Astrocyte (in vitro differentiated cells and primary cell): ENCODE measurements around the gene BMX. TPM values are rescaled to one million over a fixed set of nuclear protein-coding genes. Genes with fewer than 3 reads are reported as not detected.
A peak's percentile ranks its signal among the peaks of the same experiment; 100 is the strongest.

Experiments
- DNase-seq: peaks from one replicate; pipeline ENCODE4 v3.0.0-alpha.2; 2010; ENCODE audit warnings: low read depth
- FAIRE-seq: peaks from 2 replicates; lab custom pipeline; 2011; peaks lifted over from hg19 to GRCh38; lab: Jason Lieb, UNC
- H2AFZ ChIP-seq: 2 replicates; pipeline ENCODE4 v1.6.0; 2012; ENCODE audit warnings: low read depth, low read length, inconsistent platforms
- H3K27ac ChIP-seq: 2 replicates; pipeline ENCODE4 v1.5.1; 2011; ENCODE audit warnings: low read depth, low read length, inconsistent platforms
- H3K27me3 ChIP-seq: 2 replicates; pipeline ENCODE4 v1.6.0; 2011; ENCODE audit warnings: low read length, inconsistent platforms; ENCODE audit not compliant: insufficient read depth
- H3K36me3 ChIP-seq: 2 replicates; pipeline ENCODE4 v1.5.1; 2011; ENCODE audit warnings: low read length, inconsistent platforms; ENCODE audit not compliant: insufficient read depth
- H3K4me1 ChIP-seq: 2 replicates; pipeline ENCODE4 v1.5.1; 2011; ENCODE audit warnings: low read length, inconsistent platforms; ENCODE audit not compliant: insufficient read depth
- H3K4me2 ChIP-seq: 2 replicates; pipeline ENCODE4 v1.6.0; 2012; ENCODE audit warnings: low read length, inconsistent platforms
- H3K4me3 ChIP-seq: 2 replicates; pipeline ENCODE4 v1.5.1; 2011; ENCODE audit warnings: low read depth, mild to moderate bottlenecking, low read length, inconsistent platforms; ENCODE audit not compliant: insufficient read depth
- H3K79me2 ChIP-seq: 2 replicates; pipeline ENCODE4 v1.6.0; 2012; ENCODE audit warnings: mild to moderate bottlenecking, low read length, inconsistent platforms; ENCODE audit not compliant: insufficient read depth
- H3K9ac ChIP-seq: 2 replicates; pipeline ENCODE4 v1.6.0; 2012; ENCODE audit warnings: mild to moderate bottlenecking, low read length, inconsistent platforms
- H3K9me3 ChIP-seq: 2 replicates; pipeline ENCODE4 v1.5.1; 2012; ENCODE audit warnings: low read depth, mild to moderate bottlenecking, low read length, inconsistent platforms; ENCODE audit not compliant: insufficient read depth
- H4K20me1 ChIP-seq: 2 replicates; pipeline ENCODE4 v1.6.0; 2012; ENCODE audit warnings: low read length, inconsistent platforms; ENCODE audit not compliant: insufficient read depth
- H3K27ac Mint-ChIP-seq: one replicate; pipeline ENCODE4 v1.8.0; 2021; ENCODE audit warnings: mild to moderate bottlenecking, mixed read lengths; ENCODE audit not compliant: unreplicated experiment
- H3K27me3 Mint-ChIP-seq: one replicate; pipeline ENCODE4 v1.8.0; 2021; ENCODE audit warnings: low read depth, mixed read lengths; ENCODE audit not compliant: unreplicated experiment
- H3K36me3 Mint-ChIP-seq: one replicate; pipeline ENCODE4 v1.8.0; 2021; ENCODE audit warnings: low read depth, mixed read lengths; ENCODE audit not compliant: unreplicated experiment
- H3K4me1 Mint-ChIP-seq: one replicate; pipeline ENCODE4 v1.8.0; 2021; ENCODE audit warnings: low read depth, mixed read lengths; ENCODE audit not compliant: unreplicated experiment
- H3K4me3 Mint-ChIP-seq: one replicate; pipeline ENCODE4 v1.8.0; 2021; ENCODE audit warnings: mild to moderate bottlenecking, moderate library complexity, mixed read lengths; ENCODE audit not compliant: unreplicated experiment
- H3K9me3 Mint-ChIP-seq: one replicate; pipeline ENCODE4 v1.8.0; 2021; ENCODE audit warnings: mild to moderate bottlenecking, mixed read lengths; ENCODE audit not compliant: unreplicated experiment
- EZH2 ChIP-seq: IDR thresholded peaks from 2 replicates; pipeline ENCODE4 v1.6.1; 2012; ENCODE audit warnings: mild to moderate bottlenecking, low read length, inconsistent platforms; ENCODE audit not compliant: insufficient read depth
- total RNA-seq: library from RNA; stranded (reverse); gene quantifications from 2 replicates; pipeline ENCODE4 v1.2.1, GENCODE V29; 2021
- TF ChIP-seq, protein P1 (sequence below): IDR thresholded peaks from 2 replicates; pipeline ENCODE4 v1.5.1; 2011; ENCODE audit warnings: low read depth, mild to moderate bottlenecking, inconsistent platforms, low read length, moderate library complexity; ENCODE audit not compliant: insufficient read depth

The BMX gene
- total RNA-seq, 1 donor from 2014 or later = not detected

DNA sequence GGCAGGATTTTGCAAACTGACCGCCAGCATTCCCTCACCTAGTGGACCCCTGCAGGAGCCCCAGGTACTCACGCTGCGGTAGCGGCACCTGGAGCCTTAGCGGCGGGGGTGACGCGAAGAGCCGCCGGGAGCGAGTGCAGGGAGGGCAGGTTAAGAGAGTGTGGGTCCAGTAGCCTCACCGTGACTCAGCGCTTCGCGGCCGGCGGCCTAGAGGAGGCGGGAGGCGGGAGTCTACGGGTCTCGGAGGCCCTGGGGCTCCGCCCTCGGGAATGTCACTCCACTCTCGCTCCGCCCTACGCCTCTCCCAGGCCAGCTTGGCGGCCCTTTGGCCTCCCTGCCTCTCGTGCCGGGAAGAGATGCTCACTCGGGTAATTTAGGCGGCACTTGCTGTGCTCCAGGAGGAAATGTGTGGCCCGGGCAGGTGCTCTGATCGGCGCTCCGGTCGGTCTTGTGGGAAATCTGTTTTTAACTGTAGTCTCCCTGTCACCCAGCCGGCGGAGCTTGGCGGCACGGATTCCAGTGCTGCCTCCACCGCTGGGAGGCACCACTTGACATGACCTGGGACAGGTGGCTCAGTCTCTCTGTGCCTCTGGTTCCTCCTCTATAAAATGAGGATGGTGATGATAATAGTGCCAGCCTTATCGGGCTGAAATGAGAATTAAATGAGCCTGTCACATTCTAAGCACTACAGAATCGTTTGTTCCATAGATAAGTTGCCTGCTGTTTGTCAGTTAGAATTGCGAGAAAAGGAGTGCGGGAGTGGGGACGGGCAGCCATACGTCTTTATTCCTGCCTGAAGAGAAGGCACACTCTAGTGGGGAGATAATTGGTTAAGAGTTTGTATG is 7.3 kb upstream of the BMX start, which contains the start of gene PIR:
Gene PIR, minus strand, starts transcription at position 216 of the 845 bp plus-strand sequence. CDS start 2,076 bp downstream, outside the sequence.
- Histone ChIP-seq H3K79me2 (no peaks in the 10 kb centered on the region), H3K9ac (peak within 1 kb of the TSS; percentile 69), H4K20me1 (no peaks in the 10 kb centered on the region), H3K36me3 (no peaks in the 10 kb centered on the region), H3K4me1 (no peaks in the 10 kb centered on the region), H2AFZ (peak within 1 kb of the TSS; percentile 89), H3K4me2 (peak within 1 kb of the TSS; percentile 89), H3K4me3 (peak within 1 kb of the TSS; percentile 66), H3K9me3 (no peaks in the 10 kb centered on the region), H3K27me3 (no peaks in the 10 kb centered on the region), H3K27ac (no peak within 1 kb of the TSS)
- Mint-ChIP-seq H3K36me3 (peaks cover 2% of the 10 kb centered on the region), H3K4me1 (no peaks in the 10 kb centered on the region), H3K4me3 (peak within 1 kb of the TSS; percentile 88), H3K27ac (peak within 1 kb of the TSS; percentile 81), H3K27me3 (no peaks in the 10 kb centered on the region), H3K9me3 (no peaks in the 10 kb centered on the region)
- FAIRE-seq (no peak), DNase-seq (peak; percentile 60)
- no peak for TF ChIP-seq EZH2
- TF ChIP-seq, protein P1, sequence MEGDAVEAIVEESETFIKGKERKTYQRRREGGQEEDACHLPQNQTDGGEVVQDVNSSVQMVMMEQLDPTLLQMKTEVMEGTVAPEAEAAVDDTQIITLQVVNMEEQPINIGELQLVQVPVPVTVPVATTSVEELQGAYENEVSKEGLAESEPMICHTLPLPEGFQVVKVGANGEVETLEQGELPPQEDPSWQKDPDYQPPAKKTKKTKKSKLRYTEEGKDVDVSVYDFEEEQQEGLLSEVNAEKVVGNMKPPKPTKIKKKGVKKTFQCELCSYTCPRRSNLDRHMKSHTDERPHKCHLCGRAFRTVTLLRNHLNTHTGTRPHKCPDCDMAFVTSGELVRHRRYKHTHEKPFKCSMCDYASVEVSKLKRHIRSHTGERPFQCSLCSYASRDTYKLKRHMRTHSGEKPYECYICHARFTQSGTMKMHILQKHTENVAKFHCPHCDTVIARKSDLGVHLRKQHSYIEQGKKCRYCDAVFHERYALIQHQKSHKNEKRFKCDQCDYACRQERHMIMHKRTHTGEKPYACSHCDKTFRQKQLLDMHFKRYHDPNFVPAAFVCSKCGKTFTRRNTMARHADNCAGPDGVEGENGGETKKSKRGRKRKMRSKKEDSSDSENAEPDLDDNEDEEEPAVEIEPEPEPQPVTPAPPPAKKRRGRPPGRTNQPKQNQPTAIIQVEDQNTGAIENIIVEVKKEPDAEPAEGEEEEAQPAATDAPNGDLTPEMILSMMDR = peak; percentile 23

DNA sequence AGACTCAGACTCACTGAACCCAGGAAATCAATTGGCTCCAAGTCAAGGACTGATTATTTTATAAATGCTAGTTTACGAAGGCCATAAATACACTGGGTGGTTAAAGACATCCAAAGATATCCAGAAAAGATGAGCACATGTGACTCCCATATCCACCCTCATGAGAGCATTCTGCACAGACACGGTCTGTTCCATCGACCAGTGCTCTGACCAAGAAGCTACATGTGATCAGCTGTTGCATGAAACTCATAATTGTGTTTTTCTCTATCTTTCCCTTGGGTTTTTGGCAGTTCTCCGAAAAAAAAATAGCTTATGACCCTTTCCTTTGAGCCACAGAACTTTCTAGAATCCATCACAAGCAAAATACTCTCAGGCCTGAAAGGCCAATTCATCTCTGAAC is 4.8 kb upstream of the BMX start:
- Histone ChIP-seq H3K9ac (no peak overlapping the region), H3K79me2 (no peaks in the 10 kb centered on the region), H3K27me3 (no peaks in the 10 kb centered on the region), H3K9me3 (no peaks in the 10 kb centered on the region), H2AFZ (no peak overlapping the region), H3K36me3 (no peaks in the 10 kb centered on the region), H3K4me3 (no peak overlapping the region), H4K20me1 (no peaks in the 10 kb centered on the region), H3K4me2 (no peak overlapping the region), H3K4me1 (no peaks in the 10 kb centered on the region), H3K27ac (no peak overlapping the region)
- Mint-ChIP-seq H3K9me3 (no peaks in the 10 kb centered on the region), H3K4me3 (no peak overlapping the region), H3K27ac (no peak overlapping the region), H3K27me3 (no peaks in the 10 kb centered on the region), H3K36me3 (peaks cover 2% of the 10 kb centered on the region), H3K4me1 (no peaks in the 10 kb centered on the region)
- no peak for DNase-seq
- FAIRE-seq = no peak
- TF ChIP-seq, protein P1 = no peak
- TF ChIP-seq EZH2 = no peak

DNA sequence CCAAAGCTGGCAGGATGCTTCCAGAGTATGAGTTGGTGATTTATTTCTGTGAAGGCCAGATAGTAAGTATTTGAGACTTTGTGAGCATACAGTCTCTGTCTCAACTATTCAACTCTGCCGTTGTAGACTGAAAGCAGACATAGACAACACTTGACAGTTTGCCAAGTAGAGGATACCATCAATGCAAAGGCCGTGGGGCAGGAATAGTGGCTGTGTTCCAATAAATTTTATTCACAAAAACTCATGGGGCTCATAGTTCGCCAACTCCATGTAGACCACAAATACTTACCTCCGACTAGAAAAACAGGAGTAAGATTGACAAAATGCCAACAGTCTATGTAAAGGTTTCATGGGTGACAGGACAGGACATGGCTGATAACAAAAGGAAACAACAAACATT is 3.8 kb upstream of the BMX start:
- TF ChIP-seq, protein P1 = no peak
- TF ChIP-seq EZH2 = no peak
- no peak overlapping the region for H3K27ac Mint-ChIP-seq
- no peak overlapping the region for H3K4me3 ChIP-seq
- H3K9me3 Mint-ChIP-seq = no peaks in the 10 kb centered on the region
- DNase-seq (no peak), FAIRE-seq (no peak)
- H3K4me1 ChIP-seq = no peaks in the 10 kb centered on the region
- no peak overlapping the region for H3K27ac ChIP-seq
- H3K27me3 ChIP-seq = no peaks in the 10 kb centered on the region
- H3K4me1 Mint-ChIP-seq = no peaks in the 10 kb centered on the region
- no peaks in the 10 kb centered on the region for H3K36me3 Mint-ChIP-seq
- no peak overlapping the region for H2AFZ ChIP-seq
- H4K20me1 ChIP-seq = no peaks in the 10 kb centered on the region
- no peak overlapping the region for H3K9ac ChIP-seq
- no peaks in the 10 kb centered on the region for H3K79me2 ChIP-seq
- H3K4me2 ChIP-seq = no peak overlapping the region
- no peaks in the 10 kb centered on the region for H3K36me3 ChIP-seq
- no peaks in the 10 kb centered on the region for H3K27me3 Mint-ChIP-seq
- no peak overlapping the region for H3K4me3 Mint-ChIP-seq
- H3K9me3 ChIP-seq = no peaks in the 10 kb centered on the region
